ENCODE results near the gene OR6Y1.

OR6Y1 gene

DNA sequence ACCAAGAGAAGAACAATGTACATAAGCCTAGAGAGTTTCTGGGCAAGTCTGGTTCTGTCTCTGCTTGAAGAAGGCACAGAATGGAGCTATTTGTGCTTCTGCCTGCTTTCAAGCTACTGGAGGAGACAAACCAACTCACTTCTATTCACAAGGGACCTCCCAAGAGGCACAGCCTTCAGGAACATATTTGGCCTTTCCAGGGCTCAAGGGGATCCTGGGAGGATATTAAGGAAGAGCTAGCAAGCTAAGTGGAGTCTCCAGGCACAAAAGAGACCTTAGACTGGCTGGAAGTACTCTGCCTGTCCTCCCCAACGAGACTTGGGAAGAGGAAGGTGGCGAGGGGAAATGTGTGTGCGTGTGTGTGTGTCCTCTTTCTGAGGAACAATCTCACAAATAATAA is at the start of gene OR6Y1:
Gene OR6Y1 (minus strand): TSS at position 54 of the 400 bp plus-strand sequence. CDS start 6,300 bp downstream, outside the sequence.
- no peak for DNase-seq

GRCh38 chr1:158600735-158601134 is 46.5 kb upstream of the OR6Y1 start:
- no peak for DNase-seq

DNA sequence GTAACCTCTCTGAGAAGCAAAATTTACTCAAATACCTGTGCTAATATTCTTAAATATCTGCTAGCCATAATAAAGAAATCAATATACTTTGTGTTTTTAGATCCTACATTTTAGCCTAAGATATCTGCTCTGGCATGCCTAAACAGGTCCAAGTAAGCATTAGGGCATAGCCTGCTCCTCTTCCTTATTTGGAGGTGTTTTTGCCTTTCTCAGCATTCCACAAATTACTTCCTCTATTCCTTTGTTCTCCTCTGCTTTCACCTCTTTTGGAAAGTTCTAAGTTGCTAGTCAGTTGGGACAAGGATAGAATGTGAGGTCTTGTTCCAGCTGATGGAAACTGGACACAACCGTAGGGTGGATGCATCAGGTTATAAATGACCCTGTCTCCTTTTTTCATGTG is 32.7 kb upstream of the OR6Y1 start:
- DNase-seq = no peak

- DNase-seq = no peak
Measured at GRCh38 chr1:158583962-158584361, 29.8 kb upstream of the OR6Y1 start.

GRCh38 chr1:158579733-158580132 is 25.5 kb upstream of the OR6Y1 start, which contains the start of gene OR10X1:
Gene OR10X1, minus strand, starts transcription at chr1:158579899. Its CDS starts 0 bp downstream, at chr1:158579899.
- DNase-seq = no peak

DNA sequence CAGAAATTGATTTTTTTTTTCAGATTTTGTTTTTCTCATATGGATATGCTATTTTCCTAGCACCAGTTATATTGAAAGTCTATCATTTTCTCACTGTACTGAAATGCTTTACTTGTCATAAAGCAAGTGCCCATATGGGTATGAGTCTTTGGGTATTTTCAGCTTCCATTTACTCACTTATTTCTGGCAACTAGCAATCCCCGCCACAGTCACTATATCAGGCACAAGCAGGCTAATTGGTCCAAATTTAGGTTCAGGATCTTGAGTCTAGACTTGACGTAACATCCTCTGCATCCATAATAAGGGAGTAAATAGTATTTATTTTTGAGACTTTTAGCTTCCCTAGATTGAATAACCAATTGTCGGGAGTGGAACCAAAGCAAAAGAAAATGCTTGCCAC is 23.4 kb upstream of the OR6Y1 start:
- DNase-seq = no peak

GRCh38 chr1:158572226-158572625 is 18.0 kb upstream of the OR6Y1 start:
- no peak for DNase-seq

- DNase-seq = no peak
Measured at GRCh38 chr1:158570480-158570879, 16.3 kb upstream of the OR6Y1 start, which contains the start of gene OR6P1. Gene OR6P1, minus strand, starts transcription at chr1:158570580. Its CDS starts 6,976 bp downstream, at chr1:158563604.

DNA sequence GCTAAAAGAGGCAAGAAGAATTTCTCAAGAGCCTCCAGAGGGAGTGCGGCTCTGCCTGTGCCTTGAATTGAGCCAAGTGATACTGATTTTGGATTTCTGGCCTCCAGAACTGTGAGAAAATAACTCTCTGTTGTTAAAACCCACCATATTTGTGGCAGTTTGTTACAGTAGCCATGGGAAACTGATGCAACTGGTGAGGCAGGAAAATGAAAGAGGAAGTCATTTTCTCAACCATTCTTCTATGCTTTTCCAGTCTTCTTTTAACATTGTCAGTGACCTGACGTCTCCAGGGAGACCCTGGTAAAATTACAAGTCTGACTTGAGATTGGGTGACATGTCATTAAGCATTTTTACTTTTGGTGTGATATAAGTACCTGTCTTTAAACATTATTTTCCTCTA is 10.4 kb upstream of the OR6Y1 start:
- DNase-seq = no peak

GRCh38 chr1:158563853-158564252 is 9.6 kb upstream of the OR6Y1 start:
- DNase-seq = no peak

DNA sequence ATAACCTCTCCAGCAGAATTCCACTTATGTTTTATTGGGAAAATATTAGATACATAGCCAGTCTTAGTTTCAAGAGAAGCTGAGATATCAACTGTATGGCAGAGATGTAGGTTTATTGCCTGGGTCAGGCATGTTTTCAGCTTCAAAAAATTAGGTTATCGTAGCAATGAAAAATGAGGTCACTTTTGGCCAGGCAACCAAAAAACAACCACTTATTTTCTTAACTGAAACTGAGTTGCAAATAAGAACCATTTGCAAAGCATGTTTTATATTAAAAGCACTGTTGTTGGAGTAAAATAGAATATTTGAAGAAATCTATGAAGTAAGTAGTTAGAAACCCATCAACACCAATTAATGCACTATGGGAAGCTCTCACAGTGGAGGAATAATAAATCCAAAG is 5.5 kb upstream of the OR6Y1 start:
- no peak for DNase-seq

- DNase-seq = no peak
Measured at GRCh38 chr1:158552296-158552695, 1.9 kb downstream of the OR6Y1 start.

DNA sequence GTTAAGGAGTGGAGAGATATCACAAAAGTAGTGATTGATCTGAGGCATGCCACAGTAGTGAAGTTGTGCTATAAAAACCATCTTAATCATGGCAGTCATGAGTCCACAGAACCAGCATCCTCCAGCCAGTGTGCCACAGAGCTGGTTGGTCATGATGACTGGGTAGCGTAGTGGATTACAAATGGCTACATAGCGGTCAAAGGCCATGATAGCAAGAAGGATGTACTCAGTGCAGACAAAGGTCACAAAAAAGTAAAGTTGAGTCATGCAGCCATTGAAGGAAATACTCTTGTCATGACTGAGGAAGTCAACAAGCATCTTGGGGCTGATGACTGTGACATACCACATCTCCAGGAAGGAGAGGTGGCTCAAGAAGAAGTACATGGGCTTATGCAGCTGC is 6.7 kb downstream of the OR6Y1 start:
- DNase-seq = no peak

DNA sequence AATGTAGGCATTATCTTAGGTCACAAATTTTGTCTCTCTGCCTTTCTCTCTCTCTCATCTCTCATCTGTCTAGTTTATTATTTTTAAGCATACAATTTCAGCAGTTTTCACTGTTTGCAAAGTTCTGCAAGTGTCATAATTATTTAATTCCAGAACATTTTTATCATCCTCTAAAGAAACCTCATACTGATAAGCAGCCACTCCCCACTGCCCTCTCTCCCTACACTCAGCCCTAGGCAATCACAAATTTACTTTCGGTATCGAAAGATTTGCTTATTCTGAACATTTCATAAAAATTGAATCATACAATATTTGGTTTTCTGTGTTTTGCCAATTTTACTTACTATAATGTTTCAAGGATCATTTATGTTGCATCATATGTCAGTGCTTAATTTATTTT is 16.6 kb downstream of the OR6Y1 start:
- DNase-seq = no peak

DNA sequence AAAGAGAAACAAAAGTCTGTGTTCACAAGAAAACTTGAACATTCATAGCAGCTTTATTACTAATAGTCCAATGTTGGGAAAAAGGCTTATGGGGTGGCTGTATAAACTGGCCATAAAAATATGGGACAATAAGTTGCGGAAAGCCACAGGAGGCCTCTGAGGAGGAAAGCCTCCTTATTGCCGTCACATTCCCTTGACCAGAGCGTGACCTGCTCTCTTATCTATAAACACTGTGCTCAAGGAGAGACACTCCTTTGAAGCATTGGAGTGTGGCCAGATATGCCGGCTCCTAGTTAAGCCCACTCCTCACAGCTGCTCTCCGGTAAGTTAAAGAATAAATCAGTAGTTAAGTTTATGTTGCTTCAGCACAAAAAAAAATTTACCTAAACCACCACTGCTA is 19.7 kb downstream of the OR6Y1 start:
- DNase-seq = no peak

- DNase-seq = no peak
Measured at GRCh38 chr1:158527190-158527815, 26.9 kb downstream of the OR6Y1 start.

- DNase-seq = no peak
Measured at GRCh38 chr1:158521666-158522058, 32.5 kb downstream of the OR6Y1 start.

DNA sequence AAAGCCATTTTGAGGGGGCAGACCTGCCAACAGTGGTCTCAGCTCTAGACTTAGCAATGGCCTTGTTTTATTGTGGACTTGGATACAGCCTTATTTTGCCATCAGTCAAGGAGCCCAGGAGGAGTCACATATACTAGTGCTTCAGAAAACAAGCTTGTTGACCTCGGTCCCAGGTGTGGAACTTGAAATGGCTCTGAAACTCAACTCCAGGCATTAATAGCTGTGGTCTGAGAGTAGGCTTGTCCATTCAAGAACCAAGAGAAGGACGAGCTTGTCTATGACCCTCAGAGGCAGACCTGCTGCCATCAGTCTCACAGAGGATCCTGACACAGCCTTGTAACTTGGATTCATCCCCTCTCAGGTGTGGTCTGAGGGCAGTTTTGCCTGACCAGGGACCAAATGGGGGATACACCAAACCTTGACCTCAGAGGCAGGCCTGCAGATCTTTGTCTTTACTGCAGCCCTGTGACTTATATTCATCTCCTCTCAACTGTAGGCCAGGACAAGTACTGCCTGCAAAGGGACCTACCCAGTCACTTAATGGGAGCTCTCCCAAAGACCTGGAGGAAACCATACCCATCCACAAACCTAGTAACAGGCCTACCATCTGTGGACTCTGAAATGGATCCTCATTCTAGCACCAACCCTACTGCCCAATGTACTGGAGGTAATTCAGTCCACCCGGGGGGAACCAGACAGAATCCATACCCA is 33.1 kb downstream of the OR6Y1 start:
- no peak for DNase-seq

- DNase-seq = no peak
Measured at GRCh38 chr1:158520021-158520420, 34.2 kb downstream of the OR6Y1 start.

- no peak for DNase-seq
Measured at GRCh38 chr1:158516966-158517365, 37.2 kb downstream of the OR6Y1 start.

DNA sequence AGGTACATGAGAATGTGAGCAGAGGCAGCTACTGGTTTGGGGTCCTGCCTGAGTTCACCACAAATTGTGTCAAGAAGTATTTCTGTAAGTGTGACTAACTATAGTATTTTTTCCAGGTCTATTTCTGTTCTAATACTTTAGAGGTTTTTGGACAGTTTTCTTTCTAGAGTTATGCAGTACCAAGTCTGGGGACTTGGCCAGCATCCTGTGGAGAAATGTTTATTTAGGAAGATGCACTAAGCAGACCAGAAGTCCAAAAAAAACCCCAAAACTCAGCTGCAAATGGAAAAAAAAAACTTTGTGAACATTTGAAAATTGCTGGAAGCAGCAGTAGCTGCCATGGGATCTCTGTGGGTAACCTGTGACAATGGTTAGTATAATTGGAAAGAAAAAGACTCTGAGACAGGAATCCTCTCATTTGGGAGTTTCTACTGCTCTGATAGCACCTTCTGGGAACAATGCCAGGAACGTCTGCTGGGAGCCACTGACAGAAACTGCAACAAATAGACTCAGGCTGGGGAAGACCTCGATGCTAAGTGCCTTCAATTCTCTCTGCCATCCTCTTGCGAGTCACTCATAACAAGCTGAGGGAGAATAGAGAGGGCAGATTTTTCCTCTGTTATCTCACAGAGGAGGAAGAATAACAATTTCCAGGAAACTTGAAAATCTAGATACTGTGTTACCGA is 44.6 kb downstream of the OR6Y1 start:
- DNase-seq = no peak

- no peak for DNase-seq
Measured at GRCh38 chr1:158507511-158507910, 46.7 kb downstream of the OR6Y1 start.

DNA sequence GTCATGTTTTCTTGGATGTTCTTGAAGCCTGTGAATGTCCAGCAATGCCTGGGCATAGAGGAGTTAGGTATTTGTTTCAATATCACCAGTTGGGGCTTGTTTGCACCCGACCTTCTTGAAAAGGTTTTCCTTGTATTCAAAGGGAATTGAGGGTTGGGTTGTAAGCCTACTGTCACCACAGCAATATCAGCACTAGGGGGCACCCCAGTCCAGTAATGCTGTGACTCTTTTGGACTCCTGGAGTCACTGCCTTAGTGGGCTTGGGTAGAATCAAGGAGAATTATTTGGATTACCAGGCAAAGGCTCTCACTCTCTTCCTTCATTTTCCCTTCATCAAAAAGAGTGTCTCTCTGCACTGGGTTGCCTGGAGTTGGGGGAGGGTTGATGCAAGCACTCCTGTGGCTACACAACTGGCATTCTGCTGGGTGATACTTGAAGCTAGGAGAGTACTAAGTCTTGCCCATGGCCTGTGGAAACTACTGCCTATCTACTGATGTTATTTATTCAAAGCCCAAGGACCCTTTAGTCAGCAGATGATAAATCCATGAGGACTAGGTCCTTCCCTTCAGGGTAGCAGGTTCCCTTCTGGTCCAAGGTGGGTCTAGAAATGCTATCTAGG is 47.7 kb downstream of the OR6Y1 start:
- peak; percentile 16 for DNase-seq

- no peak for DNase-seq
Measured at GRCh38 chr1:158496374-158496773, 57.8 kb downstream of the OR6Y1 start.
